Neuron (in vitro differentiated cells): ENCODE data around the gene R3HCC1L.

ENCODE experiments used
- H2AFZ ChIP-seq: one replicate; pipeline ENCODE4 v1.6.1; 2013; ENCODE audit warnings: low read depth, mild to moderate bottlenecking, inconsistent platforms, low read length, moderate library complexity
- H3K27me3 ChIP-seq: one replicate; pipeline ENCODE4 v1.6.1; 2013; ENCODE audit warnings: low read length; ENCODE audit not compliant: insufficient read depth
- H3K36me3 ChIP-seq: one replicate; pipeline ENCODE4 v1.6.1; 2013; ENCODE audit warnings: low read length; ENCODE audit not compliant: insufficient read depth
- H3K4me1 ChIP-seq: one replicate; pipeline ENCODE4 v1.6.1; 2013; ENCODE audit warnings: low read length; ENCODE audit not compliant: insufficient read depth
- H3K4me3 ChIP-seq: 2 replicates; pipeline ENCODE4 v1.5.1; 2013; ENCODE audit warnings: mild to moderate bottlenecking, low read length, moderate library complexity
- H3K9me3 ChIP-seq: one replicate; pipeline ENCODE4 v1.6.1; 2013; ENCODE audit warnings: low read length

The R3HCC1L gene

GRCh38 chr10:98253499-98253898, 119.0 kb downstream of the R3HCC1L start:
- H3K9me3 ChIP-seq, result no peaks in the 10 kb centered on the region
- no peaks in the 10 kb centered on the region for H3K27me3 ChIP-seq
- H3K4me1 ChIP-seq, result peaks cover 11% of the 10 kb centered on the region
- H2AFZ ChIP-seq, result no peak overlapping the region
- H3K36me3 ChIP-seq, result no peaks in the 10 kb centered on the region
- H3K4me3 ChIP-seq, result no peak overlapping the region

- H3K36me3 ChIP-seq, result no peaks in the 10 kb centered on the region
- H3K27me3 ChIP-seq, result no peaks in the 10 kb centered on the region
- no peak overlapping the region for H3K4me3 ChIP-seq
- peaks cover 2% of the 10 kb centered on the region for H3K4me1 ChIP-seq
- no peak overlapping the region for H2AFZ ChIP-seq
- no peaks in the 10 kb centered on the region for H3K9me3 ChIP-seq
Observed at GRCh38 chr10:98254234-98254974, 119.9 kb downstream of the R3HCC1L start.

DNA sequence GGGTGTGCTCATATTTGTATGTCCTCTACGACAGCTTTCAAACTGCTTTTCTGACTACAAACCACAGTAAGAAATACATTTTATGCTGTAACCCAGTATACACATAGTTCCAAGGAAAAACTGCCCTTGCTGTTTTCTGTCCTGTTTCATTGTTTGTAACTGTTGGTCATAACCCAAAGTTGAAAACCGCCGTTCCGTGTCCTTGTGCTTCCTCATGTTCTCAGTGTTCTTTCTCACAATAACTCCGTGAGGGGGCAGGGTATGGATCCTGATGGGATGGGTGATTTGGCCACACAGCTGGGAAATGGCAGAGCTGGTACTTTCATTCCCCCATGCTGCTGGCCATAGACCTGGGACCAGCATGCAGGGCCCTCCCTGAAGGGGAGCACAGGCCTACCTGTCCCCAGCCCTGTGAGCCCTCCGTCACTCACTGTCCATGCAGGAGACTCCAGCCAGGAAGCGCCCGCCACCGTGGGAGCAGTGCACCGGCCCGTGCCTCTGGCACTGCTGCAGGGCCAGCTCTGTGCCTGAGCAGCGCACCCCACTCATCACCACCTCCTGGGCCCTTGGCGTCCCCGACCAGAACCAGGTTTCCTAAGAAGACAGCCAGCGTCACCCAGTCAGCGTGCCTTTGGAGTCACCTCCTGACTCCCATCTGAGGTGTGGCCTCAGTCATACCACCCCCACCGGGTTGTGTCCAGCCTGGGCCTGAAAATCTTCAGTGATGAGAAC, 120.9 kb downstream of the R3HCC1L start:
- H3K27me3 ChIP-seq, result no peaks in the 10 kb centered on the region
- H3K9me3 ChIP-seq, result no peaks in the 10 kb centered on the region
- no peaks in the 10 kb centered on the region for H3K36me3 ChIP-seq
- no peak overlapping the region for H2AFZ ChIP-seq
- H3K4me3 ChIP-seq, result no peak overlapping the region
- no peaks in the 10 kb centered on the region for H3K4me1 ChIP-seq

- H3K4me1 ChIP-seq, result no peaks in the 10 kb centered on the region
- H3K27me3 ChIP-seq, result no peaks in the 10 kb centered on the region
- no peak overlapping the region for H3K4me3 ChIP-seq
- no peaks in the 10 kb centered on the region for H3K36me3 ChIP-seq
- H3K9me3 ChIP-seq, result no peaks in the 10 kb centered on the region
- no peak overlapping the region for H2AFZ ChIP-seq
Observed at GRCh38 chr10:98256692-98257091, 122.2 kb downstream of the R3HCC1L start.

- Histone ChIP-seq H3K4me1 (no peaks in the 10 kb centered on the region), H3K4me3 (no peak overlapping the region), H3K27me3 (no peaks in the 10 kb centered on the region), H3K36me3 (no peaks in the 10 kb centered on the region), H2AFZ (no peak overlapping the region), H3K9me3 (no peaks in the 10 kb centered on the region)
Observed at GRCh38 chr10:98257198-98257597, 122.7 kb downstream of the R3HCC1L start.

- Histone ChIP-seq H3K27me3 (no peaks in the 10 kb centered on the region), H3K9me3 (no peaks in the 10 kb centered on the region), H3K4me1 (no peaks in the 10 kb centered on the region), H3K4me3 (no peak overlapping the region), H2AFZ (no peak overlapping the region), H3K36me3 (no peaks in the 10 kb centered on the region)
Observed at GRCh38 chr10:98257961-98258360, 123.5 kb downstream of the R3HCC1L start.

DNA sequence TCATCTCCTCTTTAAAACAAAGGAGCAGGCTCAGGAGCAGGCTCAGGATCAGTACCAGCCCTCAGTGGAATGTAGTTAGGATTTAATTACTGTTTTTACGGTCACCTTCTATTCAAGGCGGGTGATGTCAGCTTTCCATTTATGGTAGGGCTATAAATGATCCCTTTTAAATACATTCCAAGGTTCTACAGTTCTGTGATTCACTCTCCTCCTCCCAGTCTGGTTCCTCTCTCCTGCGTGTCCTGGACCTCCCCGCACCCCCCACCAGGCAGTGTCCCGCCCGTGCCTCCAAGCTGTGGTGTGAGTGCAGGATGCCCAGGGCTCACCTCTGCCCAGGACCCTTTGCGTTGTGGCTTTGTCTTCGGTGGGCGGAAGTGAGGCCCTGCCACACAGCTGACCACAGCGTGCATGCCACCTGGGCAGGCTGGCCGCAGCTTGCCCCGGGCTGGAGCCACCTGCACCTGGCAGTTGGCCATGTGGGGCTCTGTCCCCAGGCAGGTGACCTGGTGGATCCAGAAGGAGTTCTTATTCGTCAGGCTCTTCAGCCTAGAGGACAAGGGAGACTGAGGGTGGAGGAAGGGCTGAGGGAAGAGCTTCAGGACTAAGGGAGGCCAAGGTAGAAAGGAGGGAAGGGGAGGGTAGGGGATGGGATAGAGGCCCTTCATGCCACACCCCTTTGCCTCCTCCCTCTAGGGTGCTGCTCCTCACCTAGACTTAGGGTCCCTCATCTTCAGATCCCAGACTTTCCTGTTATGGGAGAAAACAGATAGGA, 124.4 kb downstream of the R3HCC1L start:
- Histone ChIP-seq H2AFZ (no peak overlapping the region), H3K36me3 (no peaks in the 10 kb centered on the region), H3K27me3 (no peaks in the 10 kb centered on the region), H3K9me3 (no peaks in the 10 kb centered on the region), H3K4me3 (no peak overlapping the region), H3K4me1 (no peaks in the 10 kb centered on the region)

GRCh38 chr10:98259606-98260315, 125.3 kb downstream of the R3HCC1L start:
- H3K4me3 ChIP-seq, result no peak overlapping the region
- H3K9me3 ChIP-seq, result no peaks in the 10 kb centered on the region
- H2AFZ ChIP-seq, result no peak overlapping the region
- no peaks in the 10 kb centered on the region for H3K36me3 ChIP-seq
- no peaks in the 10 kb centered on the region for H3K27me3 ChIP-seq
- no peaks in the 10 kb centered on the region for H3K4me1 ChIP-seq

- Histone ChIP-seq H3K4me3 (no peak overlapping the region), H3K9me3 (no peaks in the 10 kb centered on the region), H3K27me3 (no peaks in the 10 kb centered on the region), H3K36me3 (no peaks in the 10 kb centered on the region), H2AFZ (no peak overlapping the region), H3K4me1 (no peaks in the 10 kb centered on the region)
Observed at GRCh38 chr10:98260350-98260749, 125.9 kb downstream of the R3HCC1L start.

- H3K4me1 ChIP-seq, result no peaks in the 10 kb centered on the region
- no peak overlapping the region for H2AFZ ChIP-seq
- no peak overlapping the region for H3K4me3 ChIP-seq
- H3K36me3 ChIP-seq, result no peaks in the 10 kb centered on the region
- H3K9me3 ChIP-seq, result no peaks in the 10 kb centered on the region
- H3K27me3 ChIP-seq, result no peaks in the 10 kb centered on the region
Observed at GRCh38 chr10:98260752-98261151, 126.3 kb downstream of the R3HCC1L start.

DNA sequence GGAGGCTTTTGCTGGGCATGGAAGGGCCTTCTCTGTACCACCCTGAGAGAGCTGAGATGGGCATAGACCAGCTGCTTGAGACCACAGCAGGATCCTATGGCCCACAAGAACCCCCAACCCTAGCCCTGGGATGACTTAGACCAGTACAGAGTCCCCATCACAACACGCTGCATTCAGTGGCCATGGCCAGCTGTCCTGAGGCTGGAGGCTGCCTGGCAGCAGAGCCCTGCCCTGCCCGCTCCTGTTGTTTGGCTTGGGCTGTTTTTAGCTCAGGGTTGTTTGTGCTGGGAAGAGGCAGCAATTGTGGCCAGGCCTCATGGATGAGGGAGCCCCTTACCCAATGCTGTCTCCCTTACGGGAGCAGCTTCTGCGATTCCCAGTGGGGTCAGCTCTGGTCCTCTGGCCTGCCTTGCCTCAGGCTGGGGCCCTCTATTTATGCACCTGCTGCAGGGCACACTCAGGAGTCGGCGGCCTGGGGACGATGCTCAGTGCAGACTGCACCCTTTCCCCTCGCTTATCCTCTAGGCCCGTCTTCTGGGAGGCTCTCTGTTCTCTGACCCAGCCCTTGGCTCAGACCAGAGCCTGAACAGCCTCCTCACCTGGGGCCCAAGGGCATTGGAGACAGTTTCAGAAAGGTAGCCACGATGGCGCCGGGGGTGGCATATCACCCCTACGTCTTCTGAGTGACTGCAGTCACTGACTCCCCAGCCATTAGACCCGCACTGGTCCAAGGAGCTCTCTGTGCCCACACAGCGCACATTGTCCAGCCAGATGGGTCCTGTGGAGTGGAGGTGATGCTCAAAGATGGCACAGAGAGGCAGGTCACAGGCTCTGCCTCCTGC, 127.2 kb downstream of the R3HCC1L start:
- no peaks in the 10 kb centered on the region for H3K27me3 ChIP-seq
- H3K4me3 ChIP-seq, result no peak overlapping the region
- no peaks in the 10 kb centered on the region for H3K36me3 ChIP-seq
- no peak overlapping the region for H2AFZ ChIP-seq
- H3K9me3 ChIP-seq, result no peaks in the 10 kb centered on the region
- no peaks in the 10 kb centered on the region for H3K4me1 ChIP-seq

DNA sequence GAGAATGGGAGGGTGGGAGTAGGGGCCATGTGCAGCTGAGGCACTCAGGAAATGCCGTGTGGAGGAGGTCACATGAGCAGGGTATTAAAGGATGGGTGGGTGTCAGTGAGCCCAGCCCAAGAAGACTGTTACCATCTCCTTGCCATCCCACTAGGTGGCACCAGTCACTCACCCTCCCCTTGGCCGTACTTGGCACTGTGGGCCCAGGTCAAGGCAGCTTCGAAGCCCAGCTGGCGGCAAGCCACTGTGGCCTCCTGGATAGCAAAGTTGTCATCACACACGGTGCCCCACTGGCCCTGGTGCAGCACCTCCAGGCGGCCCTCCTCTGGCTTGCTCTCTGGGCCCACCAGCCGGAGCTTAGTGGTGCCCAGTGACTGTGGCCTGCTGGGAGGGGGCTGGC, 128.1 kb downstream of the R3HCC1L start:
- Histone ChIP-seq H3K36me3 (no peaks in the 10 kb centered on the region), H3K27me3 (peaks cover 2% of the 10 kb centered on the region), H3K4me3 (no peak overlapping the region), H3K9me3 (no peaks in the 10 kb centered on the region), H3K4me1 (no peaks in the 10 kb centered on the region), H2AFZ (no peak overlapping the region)
